Activated naive CD4-positive, alpha-beta T cell treated with anti-CD3 and anti-CD28 coated beads, Interleukin-2, amount 10 ng/mL, durations not matched to agents 7 days and 5 days (primary cell): Measurements from ENCODE around the gene BIN1.

ENCODE experiments used
- CTCF ChIA-PET: fragments of 350-600 bp; sonication (Branson Sonifier 250); formaldehyde crosslinking; loops from one replicate; lab custom pipeline; 2021; ENCODE audit warnings: antibody characterized with exemption; lab: Charles Lee
- DNase-seq: peaks from one replicate; pipeline ENCODE4 v3.0.0-alpha.2; 2020
- H3K27ac Mint-ChIP-seq: one replicate; pipeline ENCODE4 v1.8.0; 2021; ENCODE audit warnings: mild to moderate bottlenecking, moderate library complexity, mixed read lengths
- H3K27me3 Mint-ChIP-seq: one replicate; pipeline ENCODE4 v1.8.0; 2021; ENCODE audit warnings: mild to moderate bottlenecking, mixed read lengths
- H3K36me3 Mint-ChIP-seq: one replicate; pipeline ENCODE4 v1.8.0; 2021; ENCODE audit warnings: mixed read lengths
- H3K4me1 Mint-ChIP-seq: one replicate; pipeline ENCODE4 v1.8.0; 2021; ENCODE audit warnings: mixed read lengths
- H3K4me3 Mint-ChIP-seq: one replicate; pipeline ENCODE4 v1.8.0; 2021; ENCODE audit warnings: mild to moderate bottlenecking, moderate library complexity, mixed read lengths
- H3K9me3 Mint-ChIP-seq: one replicate; pipeline ENCODE4 v1.8.0; 2021; ENCODE audit warnings: mixed read lengths

The BIN1 gene

DNA sequence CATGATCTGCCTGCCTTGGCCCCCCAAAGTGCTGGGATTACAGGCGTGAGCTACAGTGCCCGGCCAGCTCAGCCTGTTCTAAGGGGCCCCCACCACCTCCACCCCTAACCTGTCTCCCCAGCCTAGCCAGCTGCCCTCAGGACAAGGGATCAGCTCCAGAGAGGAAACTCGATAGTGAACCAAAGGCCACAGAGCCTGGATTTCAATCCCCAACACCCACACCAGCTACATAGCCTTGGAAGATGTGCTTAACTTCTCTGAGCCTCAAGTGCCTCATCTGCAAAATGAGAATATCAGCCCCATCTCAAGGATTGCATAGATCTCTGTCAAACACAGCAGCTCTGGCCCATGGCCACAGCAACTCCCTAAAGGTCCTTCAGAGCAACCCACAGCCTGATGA lies 32.0 kb downstream of the BIN1 start:
- Mint-ChIP-seq H3K4me1 (peaks cover 41% of the 10 kb centered on the region), H3K4me3 (no peak overlapping the region), H3K9me3 (no peaks in the 10 kb centered on the region), H3K27ac (peak overlapping the region; percentile 49), H3K27me3 (no peaks in the 10 kb centered on the region), H3K36me3 (peaks cover 41% of the 10 kb centered on the region)
- DNase-seq, result no peak
- CTCF ChIA-PET, result interaction anchor here (1.0 kb wide), 1 partner anchor 40 kb away, joined by 4 read pairs; no protein-coding TSS in a partner anchor

DNA sequence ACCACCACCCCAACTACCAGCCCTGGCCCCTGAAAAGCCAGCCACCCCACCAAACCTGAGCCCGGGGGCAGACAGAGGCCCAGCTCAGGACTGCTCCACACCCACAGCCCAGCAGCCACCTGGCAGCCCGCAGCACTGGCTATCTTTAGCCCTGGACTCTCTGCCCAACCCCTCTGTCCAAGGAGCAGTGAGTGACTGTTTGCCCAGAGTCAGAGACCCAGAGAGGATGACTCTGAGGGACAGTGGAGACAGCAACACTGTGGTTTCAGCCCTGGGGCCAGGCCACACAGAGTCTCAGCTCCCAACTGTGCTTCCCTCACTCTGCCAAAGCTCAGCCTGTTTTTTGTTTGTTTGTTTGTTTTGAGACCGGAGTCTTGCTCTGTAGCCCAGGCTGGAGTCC lies 32.6 kb downstream of the BIN1 start:
- no peaks in the 10 kb centered on the region for H3K9me3 Mint-ChIP-seq
- CTCF ChIA-PET, result interaction anchor here (1.0 kb wide), 1 partner anchor 41 kb away, joined by 4 read pairs; no protein-coding TSS in a partner anchor
- peak overlapping the region; percentile 58 for H3K27ac Mint-ChIP-seq
- no peak overlapping the region for H3K4me3 Mint-ChIP-seq
- no peak for DNase-seq
- peaks cover 38% of the 10 kb centered on the region for H3K4me1 Mint-ChIP-seq
- H3K36me3 Mint-ChIP-seq, result peaks cover 41% of the 10 kb centered on the region
- no peaks in the 10 kb centered on the region for H3K27me3 Mint-ChIP-seq

DNA sequence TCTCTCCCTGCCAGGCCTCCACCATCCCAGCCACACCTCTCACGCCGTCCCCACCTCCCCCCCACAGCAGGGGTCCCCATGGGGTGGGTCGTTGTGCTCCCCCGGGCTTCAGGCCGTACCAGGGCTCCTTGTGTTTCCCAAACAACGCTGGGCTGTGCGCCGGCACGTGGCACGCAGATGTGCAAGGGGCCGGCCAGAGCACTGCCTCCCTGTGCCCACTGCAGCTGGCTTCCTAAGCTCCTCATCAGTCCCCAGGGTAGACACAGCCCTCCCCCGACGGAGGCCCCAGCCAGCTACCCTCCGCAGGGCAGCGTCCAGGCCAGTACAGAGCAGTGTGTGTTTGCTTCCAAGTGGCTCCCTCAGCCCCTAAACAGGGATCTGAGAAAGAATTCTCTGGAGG lies 34.0 kb downstream of the BIN1 start:
- no peak overlapping the region for H3K27ac Mint-ChIP-seq
- no peak for DNase-seq
- peaks cover 37% of the 10 kb centered on the region for H3K36me3 Mint-ChIP-seq
- H3K27me3 Mint-ChIP-seq, result no peaks in the 10 kb centered on the region
- CTCF ChIA-PET, result no interaction called here
- no peak overlapping the region for H3K4me3 Mint-ChIP-seq
- H3K9me3 Mint-ChIP-seq, result no peaks in the 10 kb centered on the region
- H3K4me1 Mint-ChIP-seq, result peaks cover 28% of the 10 kb centered on the region

DNA sequence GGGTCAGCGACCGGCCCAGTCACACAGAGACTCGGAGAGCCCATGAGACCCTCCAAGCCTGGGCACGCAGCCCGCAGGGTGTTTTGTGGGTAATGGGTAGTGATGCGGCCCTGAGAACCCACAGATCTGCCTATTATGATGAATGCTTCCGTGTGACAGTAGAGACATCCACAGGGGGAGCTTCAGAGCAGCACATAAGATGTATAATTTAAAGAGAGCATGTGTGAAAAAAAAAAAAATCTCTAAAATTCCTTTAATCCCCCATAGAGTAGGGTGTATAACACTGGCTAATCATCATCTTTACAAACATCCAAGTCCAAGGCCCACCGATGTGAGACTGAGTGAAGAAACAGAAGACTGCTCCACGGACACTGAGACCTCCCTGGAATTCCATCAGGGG lies 34.6 kb downstream of the BIN1 start:
- CTCF ChIA-PET, result no interaction called here

DNA sequence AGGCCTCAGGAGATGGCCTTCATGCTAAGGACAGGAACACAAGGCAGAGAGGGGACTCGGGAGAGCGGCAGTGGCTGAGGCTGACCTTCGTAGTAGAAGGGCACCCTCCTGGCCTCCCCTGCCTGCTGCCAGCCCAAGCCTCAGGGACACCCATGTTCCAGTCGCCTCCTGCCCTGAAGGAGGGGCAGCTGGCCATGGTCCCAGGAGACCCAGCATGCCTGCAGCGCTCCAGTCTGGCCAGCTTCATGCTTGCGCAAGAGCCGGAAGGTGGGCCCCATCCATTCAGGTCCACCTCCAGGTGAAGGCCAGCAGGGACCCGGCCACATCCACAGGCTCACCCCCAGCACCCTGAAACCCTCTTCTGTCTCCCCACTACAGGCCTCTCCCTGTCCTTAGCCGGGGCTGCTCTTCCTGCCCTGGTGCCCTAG lies 35.0 kb downstream of the BIN1 start:
- CTCF ChIA-PET, result no interaction called here
- H3K4me3 Mint-ChIP-seq, result no peak overlapping the region
- no peak for DNase-seq
- H3K36me3 Mint-ChIP-seq, result peaks cover 36% of the 10 kb centered on the region
- no peak overlapping the region for H3K27ac Mint-ChIP-seq
- H3K9me3 Mint-ChIP-seq, result no peaks in the 10 kb centered on the region
- H3K4me1 Mint-ChIP-seq, result peaks cover 22% of the 10 kb centered on the region
- H3K27me3 Mint-ChIP-seq, result no peaks in the 10 kb centered on the region

More for the DNA sequence above, 34.6 kb downstream of the BIN1 start:
- Mint-ChIP-seq H3K4me3 (no peak overlapping the region), H3K4me1 (peaks cover 27% of the 10 kb centered on the region), H3K36me3 (peaks cover 39% of the 10 kb centered on the region), H3K27me3 (no peaks in the 10 kb centered on the region), H3K27ac (no peak overlapping the region), H3K9me3 (no peaks in the 10 kb centered on the region)
- DNase-seq, result no peak

DNA sequence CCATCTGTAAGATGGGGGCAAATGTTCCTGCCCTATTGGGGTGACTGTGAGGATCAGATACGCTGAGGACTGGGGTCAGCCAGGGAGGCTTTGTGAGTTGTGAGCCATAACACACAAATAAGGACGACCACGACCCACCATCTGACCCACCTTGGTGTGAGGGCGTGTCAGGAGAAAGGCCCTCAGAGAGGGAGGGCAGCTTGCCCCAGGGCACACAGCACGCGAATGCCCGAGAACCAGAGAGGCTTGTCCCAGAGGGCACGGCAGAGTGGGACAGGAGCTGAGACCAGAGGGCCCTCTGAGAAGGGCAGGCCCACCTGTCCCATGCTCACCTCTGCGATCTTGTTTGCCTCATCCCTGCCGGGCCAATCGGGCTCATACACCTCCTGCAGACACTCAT lies 36.7 kb downstream of the BIN1 start:
- no peak overlapping the region for H3K4me3 Mint-ChIP-seq
- no peak for DNase-seq
- no peaks in the 10 kb centered on the region for H3K27me3 Mint-ChIP-seq
- peak overlapping the region; percentile 37 for H3K27ac Mint-ChIP-seq
- no peaks in the 10 kb centered on the region for H3K9me3 Mint-ChIP-seq
- CTCF ChIA-PET, result interaction anchor here (1.3 to 4.1 kb wide), 2 partner anchors 9 to 10 kb away, joined by 6 to 52 read pairs; no protein-coding TSS in a partner anchor
- peaks cover 20% of the 10 kb centered on the region for H3K4me1 Mint-ChIP-seq
- peaks cover 40% of the 10 kb centered on the region for H3K36me3 Mint-ChIP-seq

DNA sequence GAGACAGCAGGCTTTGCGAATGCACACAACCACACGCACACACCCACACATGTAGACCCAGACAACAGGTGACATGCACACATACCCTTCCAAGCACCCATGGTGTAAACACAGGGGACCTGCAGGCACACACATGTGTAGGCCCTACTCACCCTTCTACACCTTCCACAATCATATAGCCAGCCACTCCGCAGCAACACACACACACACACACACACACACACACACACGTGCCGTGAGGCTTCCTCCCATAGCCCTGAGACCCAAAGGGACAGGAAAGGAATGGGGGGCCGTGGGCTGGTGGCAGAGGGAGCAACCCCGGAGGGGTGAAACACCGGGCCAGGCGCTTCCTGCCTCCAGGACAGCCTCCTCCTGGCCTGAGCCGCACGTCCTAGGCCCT lies 37.4 kb downstream of the BIN1 start:
- Mint-ChIP-seq H3K27ac (peak overlapping the region; percentile 46), H3K4me3 (no peak overlapping the region), H3K9me3 (no peaks in the 10 kb centered on the region), H3K4me1 (peaks cover 20% of the 10 kb centered on the region), H3K27me3 (no peaks in the 10 kb centered on the region), H3K36me3 (peaks cover 40% of the 10 kb centered on the region)
- no peak for DNase-seq
- CTCF ChIA-PET, result interaction anchor here (1.2 to 4.1 kb wide), 4 partner anchors 10 to 105 kb away, joined by 3 to 52 read pairs (median 8); no protein-coding TSS in a partner anchor

DNA sequence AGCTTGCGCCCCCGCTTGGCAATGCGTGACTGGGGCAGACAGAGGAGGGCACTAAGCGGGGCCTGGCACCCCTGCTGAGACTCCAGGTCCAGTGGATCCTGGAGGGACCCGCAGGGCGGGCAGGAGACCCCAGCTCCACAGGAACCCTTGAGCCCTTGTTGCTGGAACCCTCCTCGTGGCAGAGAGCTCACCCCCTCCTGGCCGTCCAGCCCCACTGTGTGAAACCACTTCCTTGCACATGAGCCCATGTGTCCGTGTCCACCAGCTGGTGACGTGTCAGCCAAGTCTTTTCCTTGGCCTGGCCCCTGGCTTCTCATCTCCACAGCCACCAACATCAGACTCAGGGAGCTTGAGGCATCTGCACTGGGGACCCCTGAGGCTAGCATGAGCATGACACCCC lies 38.0 kb downstream of the BIN1 start:
- peaks cover 18% of the 10 kb centered on the region for H3K4me1 Mint-ChIP-seq
- no peaks in the 10 kb centered on the region for H3K27me3 Mint-ChIP-seq
- DNase-seq, result no peak
- H3K9me3 Mint-ChIP-seq, result no peaks in the 10 kb centered on the region
- CTCF ChIA-PET, result interaction anchor here (1.2 to 4.1 kb wide), 6 partner anchors 10 to 148 kb away, joined by 3 to 52 read pairs (median 4); partner anchors contain the start of gene BIN1
- no peak overlapping the region for H3K4me3 Mint-ChIP-seq
- H3K36me3 Mint-ChIP-seq, result peaks cover 37% of the 10 kb centered on the region
- H3K27ac Mint-ChIP-seq, result no peak overlapping the region

DNA sequence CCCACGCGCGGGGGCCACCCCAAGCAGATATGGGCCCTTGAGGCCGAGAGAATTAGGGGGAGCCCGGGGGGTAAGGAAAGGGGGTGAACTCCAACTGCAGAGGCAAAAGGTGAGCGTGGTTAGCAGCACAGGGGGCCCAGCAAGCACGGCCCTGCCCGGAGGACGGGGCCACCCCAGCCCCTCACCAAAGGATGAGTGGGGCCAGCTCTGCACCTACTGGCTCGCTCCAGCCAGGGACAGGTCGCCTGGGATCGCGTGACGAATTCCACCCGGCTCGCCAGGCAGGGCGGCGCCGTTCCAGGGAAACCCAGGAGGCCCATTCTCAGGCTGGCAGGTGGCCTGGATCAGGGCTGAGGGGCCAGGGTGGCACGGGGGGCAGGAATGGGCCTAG lies 38.6 kb downstream of the BIN1 start:
- Mint-ChIP-seq H3K9me3 (no peaks in the 10 kb centered on the region), H3K27me3 (no peaks in the 10 kb centered on the region), H3K4me1 (peaks cover 17% of the 10 kb centered on the region), H3K36me3 (peaks cover 38% of the 10 kb centered on the region), H3K27ac (no peak overlapping the region), H3K4me3 (no peak overlapping the region)
- no peak for DNase-seq
- CTCF ChIA-PET, result interaction anchor here (0.7 to 4.1 kb wide), 13 partner anchors 11 to 411 kb away, joined by 3 to 52 read pairs (median 4); partner anchors contain the start of gene BIN1

DNA sequence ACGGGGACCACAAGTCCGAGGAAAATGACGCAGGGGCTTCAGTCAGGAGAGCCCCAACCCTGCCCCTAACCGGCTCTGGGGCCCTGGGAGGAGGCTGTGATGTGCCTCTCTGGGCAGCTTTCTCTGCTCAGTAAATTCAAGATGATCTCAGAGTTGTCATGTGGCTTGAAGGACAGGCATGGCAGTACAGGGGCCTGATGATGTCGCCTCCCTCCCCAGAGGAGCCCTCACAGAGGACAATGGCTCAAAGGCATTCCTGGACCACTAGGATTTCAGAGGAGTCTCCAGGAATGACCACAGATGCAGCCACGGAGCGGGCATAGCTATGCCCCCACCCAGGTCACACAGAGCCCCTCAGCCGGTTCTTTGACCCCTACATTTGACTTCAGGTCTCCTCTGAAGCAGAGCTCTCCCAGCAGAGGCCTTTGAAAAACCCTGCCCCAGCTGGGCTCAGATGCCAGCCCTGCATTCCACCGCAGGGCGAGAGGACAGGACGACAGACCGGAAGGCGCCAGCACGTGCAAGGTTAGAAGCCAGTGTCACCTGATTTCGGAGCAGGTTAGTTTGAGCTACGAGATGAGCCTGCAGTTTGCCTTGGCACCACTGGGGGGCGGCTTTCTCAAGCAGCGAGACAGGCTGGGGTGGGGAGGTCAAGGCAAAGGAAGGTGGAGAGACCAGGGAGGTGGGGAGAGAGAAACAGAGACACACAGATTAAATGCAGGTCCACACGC lies 39.2 kb downstream of the BIN1 start:
- Mint-ChIP-seq H3K4me3 (no peak overlapping the region), H3K36me3 (peaks cover 40% of the 10 kb centered on the region)

DNA sequence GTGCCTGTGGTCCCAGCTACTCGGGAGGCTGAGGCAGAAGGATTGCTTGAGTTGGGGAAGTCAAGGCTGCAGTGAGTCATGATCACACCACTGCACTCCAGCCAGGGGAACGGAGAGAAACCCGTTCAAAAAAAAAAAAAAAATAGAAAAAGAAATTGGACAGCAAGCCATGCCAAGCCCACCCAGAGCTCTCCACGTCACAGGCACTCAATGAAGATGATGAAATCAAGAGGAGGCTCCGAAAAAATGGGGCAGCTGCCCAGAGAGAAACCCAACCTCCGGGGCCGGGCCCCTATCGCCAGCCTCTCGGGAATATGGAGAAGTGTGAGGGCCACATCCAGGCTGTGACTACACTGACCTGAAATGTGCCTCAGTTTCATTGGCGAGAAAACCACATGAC lies 40.0 kb downstream of the BIN1 start:
- Mint-ChIP-seq H3K36me3 (peaks cover 41% of the 10 kb centered on the region), H3K4me1 (peaks cover 17% of the 10 kb centered on the region), H3K27me3 (no peaks in the 10 kb centered on the region), H3K4me3 (no peak overlapping the region), H3K9me3 (no peaks in the 10 kb centered on the region), H3K27ac (no peak overlapping the region)
- CTCF ChIA-PET, result interaction anchor here (1.6 to 4.1 kb wide), 3 partner anchors 13 to 107 kb away, joined by 5 to 52 read pairs (median 9); no protein-coding TSS in a partner anchor
- DNase-seq, result no peak

More for the DNA sequence above, 39.2 kb downstream of the BIN1 start:
- Mint-ChIP-seq H3K27me3 (no peaks in the 10 kb centered on the region), H3K9me3 (no peaks in the 10 kb centered on the region), H3K27ac (no peak overlapping the region), H3K4me1 (peaks cover 17% of the 10 kb centered on the region)
- CTCF ChIA-PET, result interaction anchor here (0.7 to 4.1 kb wide), 14 partner anchors 12 to 412 kb away, joined by 3 to 52 read pairs (median 4); partner anchors contain the start of gene BIN1
- DNase-seq, result peak; percentile 82

DNA sequence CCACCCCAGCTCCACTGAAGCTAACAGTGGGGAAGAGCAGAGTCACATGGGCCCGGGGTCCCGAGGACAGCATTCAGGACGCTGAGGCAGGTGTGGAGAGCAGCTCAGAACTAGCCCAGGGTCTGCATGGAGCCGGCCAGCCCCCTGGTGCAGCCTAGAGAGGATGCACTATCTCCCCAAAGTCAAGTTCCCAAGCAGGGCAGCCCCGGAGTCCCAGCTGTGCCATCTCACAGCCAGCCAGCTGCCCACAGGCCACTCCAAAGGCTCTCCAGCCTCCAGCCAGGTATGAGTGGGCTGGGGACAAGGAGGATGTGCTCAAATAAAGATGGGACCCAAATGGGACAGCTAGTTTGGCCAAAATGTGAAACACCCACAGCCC lies 41.0 kb downstream of the BIN1 start:
- Mint-ChIP-seq H3K36me3 (peaks cover 41% of the 10 kb centered on the region), H3K27me3 (no peaks in the 10 kb centered on the region), H3K27ac (no peak overlapping the region), H3K4me1 (peaks cover 17% of the 10 kb centered on the region), H3K9me3 (no peaks in the 10 kb centered on the region), H3K4me3 (no peak overlapping the region)
- CTCF ChIA-PET, result interaction anchor here (2.0 to 4.1 kb wide), 2 partner anchors 14 to 15 kb away, joined by 4 to 52 read pairs; no protein-coding TSS in a partner anchor
- no peak for DNase-seq

DNA sequence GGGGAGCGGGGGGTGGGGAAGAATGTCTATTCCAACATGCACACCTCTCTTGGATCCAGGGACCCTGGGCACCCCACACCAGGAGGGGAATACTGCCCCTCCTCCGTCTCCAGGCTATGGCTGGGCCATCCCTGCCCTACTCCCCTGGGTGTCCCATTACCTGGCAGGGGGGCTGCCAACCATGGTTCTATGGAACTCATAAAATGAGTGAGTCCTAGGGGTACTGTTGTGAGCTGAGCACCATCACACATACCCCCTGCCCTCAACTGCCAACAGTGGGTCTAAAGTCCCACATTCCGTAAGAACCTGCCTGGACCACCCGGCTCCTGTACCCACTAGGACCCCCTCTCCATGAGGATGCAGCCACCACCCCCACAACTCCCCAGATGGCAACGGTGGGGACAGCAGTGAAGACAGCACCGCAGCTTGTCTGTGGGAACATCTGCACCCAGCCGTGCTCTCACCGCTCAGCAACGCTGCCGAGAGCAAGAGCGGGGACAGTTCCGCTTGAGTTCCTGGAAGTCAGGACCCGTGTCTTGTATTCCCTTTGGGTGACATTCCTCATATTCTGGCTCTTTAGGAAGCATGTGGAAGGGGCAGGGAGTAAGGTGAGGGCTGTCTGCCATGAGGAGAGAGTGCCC lies 41.5 kb downstream of the BIN1 start:
- Mint-ChIP-seq H3K27ac (no peak overlapping the region), H3K9me3 (no peaks in the 10 kb centered on the region), H3K36me3 (peaks cover 40% of the 10 kb centered on the region), H3K27me3 (no peaks in the 10 kb centered on the region), H3K4me1 (peaks cover 14% of the 10 kb centered on the region), H3K4me3 (no peak overlapping the region)
- DNase-seq, result no peak
- CTCF ChIA-PET, result interaction anchor here (2.0 kb wide), 1 partner anchor 14 kb away, joined by 4 read pairs; no protein-coding TSS in a partner anchor

DNA sequence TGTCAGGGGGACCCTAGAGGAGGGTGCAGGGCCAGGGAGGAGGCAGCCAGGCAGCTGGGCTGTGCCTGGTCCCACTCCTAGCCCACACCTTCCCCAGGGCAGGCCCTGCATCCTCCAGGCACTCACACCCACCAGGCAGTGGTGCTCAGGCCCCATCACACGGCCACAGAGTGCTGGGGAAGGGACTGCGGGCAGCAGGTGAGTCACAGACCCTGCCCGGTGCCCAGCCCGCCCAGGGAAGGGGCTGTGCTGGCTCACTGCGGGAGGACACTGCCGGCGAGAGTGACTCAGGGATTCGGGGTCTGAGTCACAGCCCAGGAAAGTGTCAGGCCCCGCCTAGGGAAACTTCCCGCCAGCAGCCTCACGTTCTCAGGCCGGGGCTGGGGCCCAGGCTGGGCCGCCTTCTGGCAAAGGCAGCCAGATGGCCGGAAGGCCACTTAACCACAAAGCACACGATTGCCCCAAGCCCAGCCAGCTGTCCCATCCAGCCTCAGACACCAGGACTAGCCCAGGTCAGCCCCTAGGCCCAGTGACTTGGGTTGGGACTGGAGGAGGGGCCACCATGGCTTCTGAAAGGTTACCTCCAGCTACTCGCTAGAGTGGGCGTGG lies 42.2 kb downstream of the BIN1 start:
- CTCF ChIA-PET, result interaction anchor here (2.0 kb wide), 1 partner anchor 14 kb away, joined by 4 read pairs; no protein-coding TSS in a partner anchor
- peak; percentile 53 for DNase-seq
- no peak overlapping the region for H3K27ac Mint-ChIP-seq
- H3K4me3 Mint-ChIP-seq, result no peak overlapping the region
- H3K4me1 Mint-ChIP-seq, result peaks cover 14% of the 10 kb centered on the region
- no peaks in the 10 kb centered on the region for H3K9me3 Mint-ChIP-seq
- peaks cover 39% of the 10 kb centered on the region for H3K36me3 Mint-ChIP-seq
- H3K27me3 Mint-ChIP-seq, result no peaks in the 10 kb centered on the region
